WTC11 (cell line): ENCODE data around the gene FSTL4.

Experiments used
- ATF3 ChIP-seq: sonication (generic); formaldehyde crosslinking; conservative IDR thresholded peaks from 2 replicates; pipeline ENCODE4 v1.8.1; 2022; ENCODE audit warnings: mild to moderate bottlenecking, missing genetic modification reagents
- ATF6 ChIP-seq: sonication (generic); formaldehyde crosslinking; IDR thresholded peaks from 2 replicates; pipeline ENCODE4 v1.8.1; 2023; ENCODE audit warnings: mild to moderate bottlenecking, missing genetic modification reagents
- CTCF ChIP-seq: fragments of 200-600 bp; IDR thresholded peaks from 2 replicates; pipeline ENCODE4 v1.8.0; 2022; ENCODE audit warnings: antibody characterized with exemption
- FOXP1 ChIP-seq: sonication (generic); formaldehyde crosslinking; IDR thresholded peaks from 2 replicates; pipeline ENCODE4 v1.8.0; 2022; ENCODE audit warnings: missing genetic modification reagents, mild to moderate bottlenecking, moderate library complexity, borderline replicate concordance
- IRF1 ChIP-seq: sonication (generic); formaldehyde crosslinking; IDR thresholded peaks from 2 replicates; pipeline ENCODE4 v1.8.0; 2023; ENCODE audit warnings: missing genetic modification reagents
- IRF2 ChIP-seq: sonication (generic); formaldehyde crosslinking; IDR thresholded peaks from 2 replicates; pipeline ENCODE4 v1.8.0; 2022; ENCODE audit warnings: low read depth, missing genetic modification reagents, borderline replicate concordance
- MAX ChIP-seq: sonication (generic); formaldehyde crosslinking; IDR thresholded peaks from 2 replicates; pipeline ENCODE4 v1.8.0; 2022; ENCODE audit warnings: mild to moderate bottlenecking, missing genetic modification reagents
- NR1H2 ChIP-seq: sonication (generic); formaldehyde crosslinking; IDR thresholded peaks from 2 replicates; pipeline ENCODE4 v1.9.0; 2021; ENCODE audit warnings: mild to moderate bottlenecking, moderate library complexity, missing genetic modification reagents
- OVOL2 ChIP-seq: fragments of 250-450 bp; sonication (Bioruptor Pico); IDR thresholded peaks from 2 replicates; pipeline ENCODE4 v1.9.0; 2021; ENCODE audit warnings: mild to moderate bottlenecking, borderline replicate concordance
- SMAD3 ChIP-seq: sonication (generic); formaldehyde crosslinking; IDR thresholded peaks from 2 replicates; pipeline ENCODE4 v1.8.0; 2022; ENCODE audit warnings: missing genetic modification reagents, mild to moderate bottlenecking, borderline replicate concordance
- USF1 ChIP-seq: sonication (generic); formaldehyde crosslinking; IDR thresholded peaks from 2 replicates; pipeline ENCODE4 v1.8.0; 2022; ENCODE audit warnings: mild to moderate bottlenecking, missing genetic modification reagents
- ZNF232 ChIP-seq: sonication (generic); formaldehyde crosslinking; IDR thresholded peaks from 2 replicates; pipeline ENCODE4 v1.8.0; 2022; ENCODE audit warnings: mild to moderate bottlenecking, missing genetic modification reagents

- TF ChIP-seq IRF2: no peak
- TF ChIP-seq MAX (CRISPR knock-in tag): no peak
- no peak for TF ChIP-seq CTCF
- TF ChIP-seq NR1H2 (CRISPR knock-in tag): no peak
- no peak for TF ChIP-seq SMAD3 (CRISPR knock-in tag)
- no peak for TF ChIP-seq ZNF232 (CRISPR knock-in tag)
- TF ChIP-seq ATF6: no peak
- no peak for TF ChIP-seq FOXP1 (CRISPR knock-in tag)
- no peak for TF ChIP-seq USF1
- no peak for TF ChIP-seq OVOL2 (CRISPR knock-in tag)
- no peak for TF ChIP-seq IRF1 (CRISPR knock-in tag)
- TF ChIP-seq ATF3 (CRISPR knock-in tag): no peak
These were observed 255.9 kb downstream of the FSTL4 start for GRCh38 chr5:133356396-133356983.
